SK-N-SH treated with all-trans-retinoic acid at 6 μM for 48 hours (cell line): ENCODE measurements around the gene PSMB9.

Source experiments
- ATAC-seq: fragments of 200-7000 bp; cut with Tn5 transposase; 3 replicates; pipeline ENCODE4 v1.9.1; 2020; ENCODE audit warnings: mild to moderate bottlenecking, moderate library complexity
- ARNTL ChIP-seq: fragments of 450-650 bp; formaldehyde crosslinking; IDR thresholded peaks from 2 replicates; pipeline ENCODE4 v1.5.0; 2020; ENCODE audit warnings: low read depth, mild to moderate bottlenecking, moderate library complexity, borderline replicate concordance
- BACH2 ChIP-seq: fragments of 250-450 bp; sonication (Bioruptor Pico); IDR thresholded peaks from 2 replicates; pipeline ENCODE4 v1.9.0; 2021; ENCODE audit warnings: mild to moderate bottlenecking, borderline replicate concordance
- ESRRG ChIP-seq: fragments of 250-450 bp; sonication (Bioruptor Pico); IDR thresholded peaks from 2 replicates; pipeline ENCODE4 v1.6.1; 2021; ENCODE audit warnings: mild to moderate bottlenecking
- GLIS3 ChIP-seq: fragments of 250-450 bp; sonication (Bioruptor Pico); IDR thresholded peaks from 2 replicates; pipeline ENCODE4 v1.5.0; 2020; ENCODE audit warnings: mild to moderate bottlenecking, moderate library complexity
- ISL1 ChIP-seq: fragments of 250-450 bp; sonication (Bioruptor Pico); IDR thresholded peaks from 2 replicates; pipeline ENCODE4 v2.1.2; 2022; ENCODE audit warnings: mild to moderate bottlenecking, moderate library complexity
- OSR1 ChIP-seq: fragments of 250-450 bp; sonication (Bioruptor Pico); IDR thresholded peaks from 2 replicates; pipeline ENCODE4 v1.8.0; 2022; ENCODE audit warnings: moderate library complexity, mild to moderate bottlenecking, inconsistent platforms
- PPARA ChIP-seq: fragments of 250-450 bp; sonication (Bioruptor Pico); IDR thresholded peaks from 2 replicates; pipeline ENCODE4 v1.5.0; 2020; ENCODE audit warnings: mild to moderate bottlenecking, borderline replicate concordance
- SNAI2 ChIP-seq: fragments of 250-450 bp; sonication (Bioruptor Pico); IDR thresholded peaks from 2 replicates; pipeline ENCODE4 v1.5.0; 2020; ENCODE audit warnings: mild to moderate bottlenecking, moderate library complexity
- TCF4 ChIP-seq: fragments of 250-450 bp; sonication (Bioruptor Pico); IDR thresholded peaks from 2 replicates; pipeline ENCODE4 v1.8.0; 2021; ENCODE audit warnings: mild to moderate bottlenecking, moderate library complexity, borderline replicate concordance
- TOX ChIP-seq: fragments of 250-450 bp; sonication (Bioruptor Pico); IDR thresholded peaks from 2 replicates; pipeline ENCODE4 v1.8.0; 2021; ENCODE audit warnings: mild to moderate bottlenecking, moderate library complexity, borderline replicate concordance
- ZC3H10 ChIP-seq: fragments of 250-450 bp; sonication (Bioruptor Pico); IDR thresholded peaks from 2 replicates; pipeline ENCODE4 v1.5.1; 2021; ENCODE audit warnings: mild to moderate bottlenecking, moderate library complexity
- ZFP3 ChIP-seq: fragments of 250-450 bp; sonication (Bioruptor Pico); IDR thresholded peaks from 2 replicates; pipeline ENCODE4 v1.5.0; 2020; ENCODE audit warnings: mild to moderate bottlenecking, moderate library complexity
- ZFP30 ChIP-seq: fragments of 450-650 bp; formaldehyde crosslinking; IDR thresholded peaks from 2 replicates; pipeline ENCODE4 v1.5.0; 2022; ENCODE audit warnings: mild to moderate bottlenecking, moderate library complexity
- ZNF565 ChIP-seq: fragments of 450-650 bp; formaldehyde crosslinking; conservative IDR thresholded peaks from 2 replicates; pipeline ENCODE4 v1.5.0; 2020; ENCODE audit warnings: low read depth, mild to moderate bottlenecking, moderate library complexity
- ZNF70 ChIP-seq: fragments of 450-650 bp; formaldehyde crosslinking; IDR thresholded peaks from 2 replicates; pipeline ENCODE4 v1.5.0; 2020; ENCODE audit warnings: mild to moderate bottlenecking, moderate library complexity
- ZNF8 ChIP-seq: fragments of 450-650 bp; formaldehyde crosslinking; IDR thresholded peaks from 2 replicates; pipeline ENCODE4 v1.5.0; 2020; ENCODE audit warnings: mild to moderate bottlenecking, moderate library complexity
- TF ChIP-seq, protein P1 (sequence below): fragments of 250-450 bp; sonication (Bioruptor Pico); IDR thresholded peaks from 2 replicates; pipeline ENCODE4 v1.5.0; 2020; ENCODE audit warnings: mild to moderate bottlenecking, moderate library complexity
- TF ChIP-seq, protein P2 (sequence below): fragments of 250-450 bp; sonication (Bioruptor Pico); IDR thresholded peaks from 2 replicates; pipeline ENCODE4 v1.8.0; 2020; ENCODE audit warnings: mild to moderate bottlenecking, moderate library complexity, borderline replicate concordance
- TF ChIP-seq, protein P3 (sequence below): fragments of 250-450 bp; sonication (Bioruptor Pico); IDR thresholded peaks from 2 replicates; pipeline ENCODE4 v1.5.1; 2020; ENCODE audit warnings: low read depth, mild to moderate bottlenecking, moderate library complexity
- TF ChIP-seq, protein P4 (sequence below): fragments of 250-450 bp; sonication (Bioruptor Pico); IDR thresholded peaks from 2 replicates; pipeline ENCODE4 v1.8.0; 2021; ENCODE audit warnings: low read depth, mild to moderate bottlenecking, moderate library complexity, borderline replicate concordance

Gene PSMB9

DNA sequence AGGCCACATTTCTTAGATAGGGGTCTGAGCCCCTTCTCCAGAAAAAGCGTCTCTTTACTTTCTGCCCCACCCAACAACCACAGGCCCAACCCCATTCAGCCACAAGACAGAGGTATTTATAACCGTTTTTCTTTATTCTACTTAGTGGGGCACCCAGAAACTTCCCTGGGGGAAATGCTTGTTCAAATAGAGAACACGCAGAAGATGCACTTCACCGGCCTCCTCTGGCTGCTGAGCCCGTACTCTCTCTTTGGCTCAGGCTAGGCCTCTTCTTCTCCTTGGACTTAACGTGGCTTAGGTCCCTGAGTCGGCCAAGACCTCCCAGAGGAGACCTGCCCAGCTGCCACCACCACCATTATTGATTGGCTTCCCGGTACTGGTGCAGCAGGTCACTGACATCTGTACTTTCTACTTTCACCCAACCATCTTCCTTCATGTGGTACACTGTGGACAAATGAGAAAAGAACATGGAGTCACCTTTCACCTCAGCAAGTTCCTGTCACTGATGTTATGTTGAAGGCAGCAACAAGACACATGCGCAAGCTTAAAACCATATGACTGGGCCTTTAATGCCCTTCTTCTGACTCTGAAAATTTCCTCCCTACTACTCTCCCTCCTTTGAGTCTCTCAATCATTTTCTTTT, 13.3 kb upstream of the PSMB9 start:
- ATAC-seq: no peak
- TF ChIP-seq ZFP30 (no peak), SNAI2 (CRISPR knock-in tag) (no peak), ISL1 (CRISPR knock-in tag) (no peak), ARNTL (CRISPR knock-in tag) (no peak), ZNF70 (CRISPR knock-in tag) (no peak), ZFP3 (CRISPR knock-in tag) (no peak), ZNF565 (no peak), GLIS3 (no peak), PPARA (CRISPR knock-in tag) (no peak), OSR1 (no peak), BACH2 (no peak), ESRRG (CRISPR knock-in tag) (no peak)
- TF ChIP-seq, protein P1, sequence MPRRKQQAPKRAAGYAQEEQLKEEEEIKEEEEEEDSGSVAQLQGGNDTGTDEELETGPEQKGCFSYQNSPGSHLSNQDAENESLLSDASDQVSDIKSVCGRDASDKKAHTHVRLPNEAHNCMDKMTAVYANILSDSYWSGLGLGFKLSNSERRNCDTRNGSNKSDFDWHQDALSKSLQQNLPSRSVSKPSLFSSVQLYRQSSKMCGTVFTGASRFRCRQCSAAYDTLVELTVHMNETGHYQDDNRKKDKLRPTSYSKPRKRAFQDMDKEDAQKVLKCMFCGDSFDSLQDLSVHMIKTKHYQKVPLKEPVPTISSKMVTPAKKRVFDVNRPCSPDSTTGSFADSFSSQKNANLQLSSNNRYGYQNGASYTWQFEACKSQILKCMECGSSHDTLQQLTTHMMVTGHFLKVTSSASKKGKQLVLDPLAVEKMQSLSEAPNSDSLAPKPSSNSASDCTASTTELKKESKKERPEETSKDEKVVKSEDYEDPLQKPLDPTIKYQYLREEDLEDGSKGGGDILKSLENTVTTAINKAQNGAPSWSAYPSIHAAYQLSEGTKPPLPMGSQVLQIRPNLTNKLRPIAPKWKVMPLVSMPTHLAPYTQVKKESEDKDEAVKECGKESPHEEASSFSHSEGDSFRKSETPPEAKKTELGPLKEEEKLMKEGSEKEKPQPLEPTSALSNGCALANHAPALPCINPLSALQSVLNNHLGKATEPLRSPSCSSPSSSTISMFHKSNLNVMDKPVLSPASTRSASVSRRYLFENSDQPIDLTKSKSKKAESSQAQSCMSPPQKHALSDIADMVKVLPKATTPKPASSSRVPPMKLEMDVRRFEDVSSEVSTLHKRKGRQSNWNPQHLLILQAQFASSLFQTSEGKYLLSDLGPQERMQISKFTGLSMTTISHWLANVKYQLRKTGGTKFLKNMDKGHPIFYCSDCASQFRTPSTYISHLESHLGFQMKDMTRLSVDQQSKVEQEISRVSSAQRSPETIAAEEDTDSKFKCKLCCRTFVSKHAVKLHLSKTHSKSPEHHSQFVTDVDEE (CRISPR knock-in tag): no peak
- TF ChIP-seq, protein P2, sequence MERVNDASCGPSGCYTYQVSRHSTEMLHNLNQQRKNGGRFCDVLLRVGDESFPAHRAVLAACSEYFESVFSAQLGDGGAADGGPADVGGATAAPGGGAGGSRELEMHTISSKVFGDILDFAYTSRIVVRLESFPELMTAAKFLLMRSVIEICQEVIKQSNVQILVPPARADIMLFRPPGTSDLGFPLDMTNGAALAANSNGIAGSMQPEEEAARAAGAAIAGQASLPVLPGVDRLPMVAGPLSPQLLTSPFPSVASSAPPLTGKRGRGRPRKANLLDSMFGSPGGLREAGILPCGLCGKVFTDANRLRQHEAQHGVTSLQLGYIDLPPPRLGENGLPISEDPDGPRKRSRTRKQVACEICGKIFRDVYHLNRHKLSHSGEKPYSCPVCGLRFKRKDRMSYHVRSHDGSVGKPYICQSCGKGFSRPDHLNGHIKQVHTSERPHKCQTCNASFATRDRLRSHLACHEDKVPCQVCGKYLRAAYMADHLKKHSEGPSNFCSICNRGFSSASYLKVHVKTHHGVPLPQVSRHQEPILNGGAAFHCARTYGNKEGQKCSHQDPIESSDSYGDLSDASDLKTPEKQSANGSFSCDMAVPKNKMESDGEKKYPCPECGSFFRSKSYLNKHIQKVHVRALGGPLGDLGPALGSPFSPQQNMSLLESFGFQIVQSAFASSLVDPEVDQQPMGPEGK (CRISPR knock-in tag): no peak
- TF ChIP-seq, protein P3, sequence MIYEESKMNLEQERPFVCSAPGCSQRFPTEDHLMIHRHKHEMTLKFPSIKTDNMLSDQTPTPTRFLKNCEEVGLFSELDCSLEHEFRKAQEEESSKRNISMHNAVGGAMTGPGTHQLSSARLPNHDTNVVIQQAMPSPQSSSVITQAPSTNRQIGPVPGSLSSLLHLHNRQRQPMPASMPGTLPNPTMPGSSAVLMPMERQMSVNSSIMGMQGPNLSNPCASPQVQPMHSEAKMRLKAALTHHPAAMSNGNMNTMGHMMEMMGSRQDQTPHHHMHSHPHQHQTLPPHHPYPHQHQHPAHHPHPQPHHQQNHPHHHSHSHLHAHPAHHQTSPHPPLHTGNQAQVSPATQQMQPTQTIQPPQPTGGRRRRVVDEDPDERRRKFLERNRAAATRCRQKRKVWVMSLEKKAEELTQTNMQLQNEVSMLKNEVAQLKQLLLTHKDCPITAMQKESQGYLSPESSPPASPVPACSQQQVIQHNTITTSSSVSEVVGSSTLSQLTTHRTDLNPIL (CRISPR knock-in tag): no peak

DNA sequence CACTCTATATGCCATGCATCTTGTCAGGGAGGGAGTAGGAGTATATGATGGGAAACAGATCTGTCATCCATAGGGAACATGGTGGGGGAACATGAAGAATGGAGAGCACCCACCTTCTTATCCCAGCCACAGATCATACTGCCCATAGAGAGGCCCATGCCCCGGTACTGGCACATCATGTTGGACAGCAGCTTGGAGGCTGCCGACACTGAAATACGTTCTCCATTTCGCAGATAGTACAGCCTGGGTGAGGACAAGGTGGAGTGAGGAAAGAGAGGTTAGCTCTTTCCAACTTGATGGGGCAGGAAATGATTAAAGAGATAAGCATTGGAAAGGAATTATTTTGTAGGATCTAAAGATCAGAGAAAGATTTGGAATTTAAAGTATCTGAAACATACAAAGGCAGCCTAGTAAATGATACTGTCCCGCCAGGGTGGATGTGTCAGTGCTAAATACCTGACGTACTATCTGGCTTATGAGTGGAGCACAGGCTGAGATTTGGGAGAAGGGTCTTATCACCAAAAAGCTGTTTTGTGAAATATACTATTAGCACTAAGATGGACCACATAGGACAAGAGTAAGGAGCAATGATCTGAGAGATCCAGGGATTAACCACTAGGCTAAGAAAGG, 11.9 kb upstream of the PSMB9 start:
- no peak for ATAC-seq
- TF ChIP-seq TOX (no peak), GLIS3 (no peak), ESRRG (CRISPR knock-in tag) (no peak), OSR1 (no peak), ARNTL (CRISPR knock-in tag) (no peak)
- TF ChIP-seq, protein P3 (CRISPR knock-in tag): no peak
- TF ChIP-seq, all 23 proteins: peak for 0

DNA sequence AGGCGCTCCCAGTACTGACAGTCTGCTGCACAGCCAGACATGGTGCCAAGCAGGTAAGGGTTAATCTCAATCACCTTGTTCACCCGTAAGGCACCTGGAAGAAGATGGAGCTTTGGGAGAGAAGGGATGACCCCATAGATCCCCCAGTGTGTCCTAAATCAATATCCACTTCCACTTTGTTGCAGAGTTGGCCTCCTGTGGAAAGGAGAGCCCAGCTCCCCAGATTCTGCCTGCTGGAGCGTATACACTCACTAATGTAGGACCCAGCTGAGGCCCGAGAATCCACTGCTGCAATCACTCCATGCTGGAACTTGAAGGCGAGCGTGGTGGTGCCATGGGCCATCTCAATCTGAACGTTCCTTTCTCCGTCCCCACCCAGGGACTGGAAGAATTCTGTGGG, 11.3 kb upstream of the PSMB9 start:
- no peak for ATAC-seq
- TF ChIP-seq TCF4 (no peak), ESRRG (CRISPR knock-in tag) (no peak)
- TF ChIP-seq, all 23 proteins: peak for 0

DNA sequence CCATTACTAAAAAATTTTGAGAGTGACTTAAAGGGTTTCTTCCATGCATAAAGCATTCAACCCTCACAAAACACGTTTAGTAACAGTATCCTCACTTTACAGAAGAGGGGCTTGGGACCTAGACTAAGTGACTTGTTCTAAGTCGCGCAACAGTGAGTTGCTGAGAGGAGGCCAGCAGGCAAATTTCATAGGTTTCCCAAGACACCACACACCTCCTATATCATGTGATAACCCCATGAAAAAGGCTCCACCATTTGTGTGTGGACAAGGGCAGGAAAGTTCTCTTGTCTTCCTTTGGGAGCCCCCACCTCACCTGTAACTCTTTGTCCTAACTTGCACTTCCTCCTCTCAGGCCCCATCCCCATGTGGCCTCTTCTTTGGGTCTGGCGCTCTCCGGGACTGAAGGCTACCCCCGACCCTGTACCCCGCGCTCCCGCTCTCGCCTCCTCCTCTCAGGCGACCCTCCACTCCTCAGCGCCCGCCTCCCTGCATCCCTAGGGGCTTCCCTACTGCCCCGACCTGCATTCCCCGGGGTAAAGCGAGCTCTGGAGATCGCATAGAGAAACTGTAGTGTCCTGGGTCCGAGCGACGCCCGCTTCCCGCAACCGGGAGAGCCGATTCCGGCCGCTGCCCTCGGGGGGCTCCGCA, 10.5 kb upstream of the PSMB9 start:
- TF ChIP-seq ZNF8: no peak
- TF ChIP-seq, protein P3 (CRISPR knock-in tag): no peak
- TF ChIP-seq, protein P4, sequence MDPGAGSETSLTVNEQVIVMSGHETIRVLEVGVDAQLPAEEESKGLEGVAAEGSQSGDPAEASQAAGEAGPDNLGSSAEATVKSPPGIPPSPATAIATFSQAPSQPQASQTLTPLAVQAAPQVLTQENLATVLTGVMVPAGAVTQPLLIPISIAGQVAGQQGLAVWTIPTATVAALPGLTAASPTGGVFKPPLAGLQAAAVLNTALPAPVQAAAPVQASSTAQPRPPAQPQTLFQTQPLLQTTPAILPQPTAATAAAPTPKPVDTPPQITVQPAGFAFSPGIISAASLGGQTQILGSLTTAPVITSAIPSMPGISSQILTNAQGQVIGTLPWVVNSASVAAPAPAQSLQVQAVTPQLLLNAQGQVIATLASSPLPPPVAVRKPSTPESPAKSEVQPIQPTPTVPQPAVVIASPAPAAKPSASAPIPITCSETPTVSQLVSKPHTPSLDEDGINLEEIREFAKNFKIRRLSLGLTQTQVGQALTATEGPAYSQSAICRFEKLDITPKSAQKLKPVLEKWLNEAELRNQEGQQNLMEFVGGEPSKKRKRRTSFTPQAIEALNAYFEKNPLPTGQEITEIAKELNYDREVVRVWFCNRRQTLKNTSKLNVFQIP (CRISPR knock-in tag): no peak
- no peak for TF ChIP-seq OSR1
- no peak for TF ChIP-seq PPARA (CRISPR knock-in tag)
- no peak for TF ChIP-seq ESRRG (CRISPR knock-in tag)
- TF ChIP-seq ARNTL (CRISPR knock-in tag): no peak
- TF ChIP-seq ZC3H10 (CRISPR knock-in tag): no peak
- TF ChIP-seq BACH2: no peak
- TF ChIP-seq ZFP3 (CRISPR knock-in tag): no peak
- TF ChIP-seq, all 23 proteins: peak for 0
- peak; percentile 1; the same call in 2 of the 3 replicates for ATAC-seq
